Loucy (cell line): ENCODE data around the gene NRXN3.

Source experiments
- H2AFZ ChIP-seq: fragments of 200-600 bp; sonication (generic); 2 replicates; pipeline ENCODE4 v1.6.0; 2016; ENCODE audit warnings: antibody characterized with exemption, mild to moderate bottlenecking, low read length, moderate library complexity
- H3F3A ChIP-seq: fragments of 200-600 bp; 2 replicates; pipeline ENCODE4 v1.6.0; 2016; ENCODE audit warnings: antibody characterized with exemption, low read depth, mild to moderate bottlenecking
- H3K27me3 ChIP-seq: fragments of 200-600 bp; sonication (generic); 2 replicates; pipeline ENCODE4 v1.6.1; 2014; ENCODE audit warnings: low read length, mild to moderate bottlenecking; ENCODE audit not compliant: insufficient read depth, poor library complexity, severe bottlenecking
- H3K36me3 ChIP-seq: fragments of 200-600 bp; sonication (generic); 2 replicates; pipeline ENCODE4 v1.6.1; 2016; ENCODE audit warnings: low read length; ENCODE audit not compliant: insufficient read depth
- H3K4me1 ChIP-seq: fragments of 200-600 bp; sonication (generic); 2 replicates; pipeline ENCODE4 v1.5.1; 2014; ENCODE audit warnings: low read length, mild to moderate bottlenecking; ENCODE audit not compliant: insufficient read depth, poor library complexity, severe bottlenecking
- H3K4me2 ChIP-seq: fragments of 200-600 bp; sonication (generic); 2 replicates; pipeline ENCODE4 v1.6.0; 2014; ENCODE audit warnings: antibody characterized with exemption, low read length, low read depth, mild to moderate bottlenecking; ENCODE audit not compliant: poor library complexity, severe bottlenecking
- H3K4me3 ChIP-seq: fragments of 200-600 bp; sonication (generic); 2 replicates; pipeline ENCODE4 v1.5.1; 2014; ENCODE audit warnings: low read length, mild to moderate bottlenecking, mixed read lengths; ENCODE audit not compliant: poor library complexity, severe bottlenecking
- H3K79me2 ChIP-seq: fragments of 200-600 bp; sonication (generic); 2 replicates; pipeline ENCODE4 v1.6.1; 2014; ENCODE audit warnings: low read length; ENCODE audit not compliant: insufficient read depth
- H3K9ac ChIP-seq: fragments of 200-600 bp; sonication (generic); 2 replicates; pipeline ENCODE4 v1.6.0; 2014; ENCODE audit warnings: mild to moderate bottlenecking, low read depth, low read length, moderate library complexity; ENCODE audit not compliant: poor library complexity, severe bottlenecking
- H3K9me2 ChIP-seq: fragments of 200-600 bp; sonication (generic); replicated peaks from 2 replicates; pipeline ENCODE4 v1.6.1; 2016; ENCODE audit warnings: low read depth, low read length, mixed read lengths
- H3K9me3 ChIP-seq: fragments of 200-600 bp; sonication (generic); 2 replicates; pipeline ENCODE4 v1.6.1; 2014; ENCODE audit warnings: mild to moderate bottlenecking, antibody characterized with exemption, low read length, low read depth; ENCODE audit not compliant: insufficient read depth
- H4K20me1 ChIP-seq: fragments of 200-600 bp; sonication (generic); 2 replicates; pipeline ENCODE4 v1.6.0; 2014; ENCODE audit warnings: antibody characterized with exemption, low read length, mild to moderate bottlenecking; ENCODE audit not compliant: insufficient read depth, poor library complexity, severe bottlenecking
- CTCF ChIP-seq: fragments of 200-600 bp; sonication (generic); conservative IDR thresholded peaks from 2 replicates; pipeline ENCODE4 v1.5.1; 2014; ENCODE audit warnings: mild to moderate bottlenecking, antibody characterized with exemption, low read length
- EZH2phosphoT487 ChIP-seq: fragments of 200-600 bp; IDR thresholded peaks from 2 replicates; pipeline ENCODE4 v1.6.1; 2018; ENCODE audit warnings: antibody characterized with exemption, mild to moderate bottlenecking, moderate library complexity, borderline replicate concordance

Gene NRXN3

GRCh38 chr14:78170203-78170602 lies at the start of gene NRXN3:
NRXN3 (plus strand) TSS chr14:78170373; CDS start chr14:78243094, 72,721 bp downstream.
- Histone ChIP-seq H4K20me1 (no peaks in the 10 kb centered on the region), H3K79me2 (no peaks in the 10 kb centered on the region), H3K9me2 (no peaks in the 10 kb centered on the region), H3K4me2 (no peak within 1 kb of the TSS), H2AFZ (no peak within 1 kb of the TSS), H3K9me3 (no peaks in the 10 kb centered on the region), H3K9ac (no peak within 1 kb of the TSS), H3K4me3 (no peak within 1 kb of the TSS), H3K4me1 (no peaks in the 10 kb centered on the region), H3K36me3 (no peaks in the 10 kb centered on the region), H3K27me3 (no peaks in the 10 kb centered on the region), H3F3A (no peaks in the 10 kb centered on the region)
- no peak for TF ChIP-seq EZH2phosphoT487
- TF ChIP-seq CTCF = no peak

GRCh38 chr14:78122436-78122835 lies 47.7 kb upstream of the NRXN3 start:
- TF ChIP-seq EZH2phosphoT487 = no peak
- Histone ChIP-seq H3F3A (no peaks in the 10 kb centered on the region), H4K20me1 (no peaks in the 10 kb centered on the region), H3K4me3 (no peak overlapping the region), H3K27me3 (no peaks in the 10 kb centered on the region), H3K36me3 (no peaks in the 10 kb centered on the region), H3K4me2 (no peak overlapping the region), H3K9ac (no peak overlapping the region), H3K79me2 (no peaks in the 10 kb centered on the region), H3K9me3 (no peaks in the 10 kb centered on the region), H3K4me1 (no peaks in the 10 kb centered on the region), H3K9me2 (no peaks in the 10 kb centered on the region), H2AFZ (no peak overlapping the region)

GRCh38 chr14:78123650-78124253 lies 46.4 kb upstream of the NRXN3 start:
- H3K9ac ChIP-seq = no peak overlapping the region
- no peaks in the 10 kb centered on the region for H3K9me2 ChIP-seq
- no peak overlapping the region for H2AFZ ChIP-seq
- H3K4me2 ChIP-seq = no peak overlapping the region
- H3K36me3 ChIP-seq = no peaks in the 10 kb centered on the region
- H4K20me1 ChIP-seq = no peaks in the 10 kb centered on the region
- TF ChIP-seq EZH2phosphoT487 = no peak
- TF ChIP-seq CTCF = no peak
- no peak overlapping the region for H3K4me3 ChIP-seq
- no peaks in the 10 kb centered on the region for H3K9me3 ChIP-seq
- H3F3A ChIP-seq = no peaks in the 10 kb centered on the region
- H3K27me3 ChIP-seq = no peaks in the 10 kb centered on the region
- no peaks in the 10 kb centered on the region for H3K4me1 ChIP-seq
- no peaks in the 10 kb centered on the region for H3K79me2 ChIP-seq

- H3K9ac ChIP-seq = no peak overlapping the region
- H3K36me3 ChIP-seq = no peaks in the 10 kb centered on the region
- H3K9me3 ChIP-seq = no peaks in the 10 kb centered on the region
- TF ChIP-seq EZH2phosphoT487 (no peak), CTCF (no peak)
- H3K4me2 ChIP-seq = no peak overlapping the region
- no peaks in the 10 kb centered on the region for H4K20me1 ChIP-seq
- H3K4me1 ChIP-seq = peaks cover 5% of the 10 kb centered on the region
- H3K79me2 ChIP-seq = no peaks in the 10 kb centered on the region
- no peak overlapping the region for H3K4me3 ChIP-seq
- no peaks in the 10 kb centered on the region for H3K9me2 ChIP-seq
- H2AFZ ChIP-seq = no peak overlapping the region
- H3F3A ChIP-seq = no peaks in the 10 kb centered on the region
- no peaks in the 10 kb centered on the region for H3K27me3 ChIP-seq
Observed at GRCh38 chr14:78127961-78128360, 42.2 kb upstream of the NRXN3 start.
